Activated T-cell treated with anti-CD3 and anti-CD28 coated beads, Interleukin-2, amount 50 U/mL, for 72 hours (primary cell): ENCODE measurements around the gene CD46. TPM values are rescaled to one million over a fixed set of nuclear protein-coding genes. Genes with fewer than 3 reads are reported as not detected.

Source experiments
- ATAC-seq, 2 donors: fragments of 150-1000 bp; cut with Tn5 transposase; replicated peaks in 1 of 2; 2 replicates each; pipeline ENCODE4 v1.10.0; 2021; ENCODE audit warnings: moderate library complexity in 2 of 2, mild to moderate bottlenecking in 1 of 2
- DNase-seq, 2 donors: peaks; one replicate each; pipeline ENCODE4 v3.0.0; 2021 to 2022; ENCODE audit warnings: mixed read lengths in 1 of 2
- H3K27ac Mint-ChIP-seq: one replicate; pipeline ENCODE4 v1.8.0; 2022; ENCODE audit warnings: mild to moderate bottlenecking, moderate library complexity, mixed read lengths
- H3K27me3 Mint-ChIP-seq: one replicate; pipeline ENCODE4 v1.8.0; 2022; ENCODE audit warnings: low read depth, mixed read lengths
- H3K36me3 Mint-ChIP-seq, 2 donors: one replicate each; pipeline ENCODE4 v1.8.0; 2022; ENCODE audit warnings: mixed read lengths in 2 of 2, mild to moderate bottlenecking in 1 of 2; ENCODE audit not compliant: insufficient read depth in 2 of 2
- H3K4me1 Mint-ChIP-seq: one replicate; pipeline ENCODE4 v1.8.0; 2022; ENCODE audit warnings: low read depth, mixed read lengths
- H3K4me3 Mint-ChIP-seq, 2 donors: one replicate each; pipeline ENCODE4 v1.8.0; 2022; ENCODE audit warnings: mild to moderate bottlenecking in 2 of 2, mixed read lengths in 2 of 2, moderate library complexity in 2 of 2
- H3K9me3 Mint-ChIP-seq, 2 donors: one replicate each; pipeline ENCODE4 v1.8.0; 2022; ENCODE audit warnings: mixed read lengths in 2 of 2
- total RNA-seq, 2 donors: library from RNA; stranded (reverse); gene quantifications; one replicate each; pipeline ENCODE4 v1.2.3, GENCODE V29; 2022

CD46 gene
- total RNA-seq, 2 donors from 2014 or later, result 108 to 120 TPM

DNA sequence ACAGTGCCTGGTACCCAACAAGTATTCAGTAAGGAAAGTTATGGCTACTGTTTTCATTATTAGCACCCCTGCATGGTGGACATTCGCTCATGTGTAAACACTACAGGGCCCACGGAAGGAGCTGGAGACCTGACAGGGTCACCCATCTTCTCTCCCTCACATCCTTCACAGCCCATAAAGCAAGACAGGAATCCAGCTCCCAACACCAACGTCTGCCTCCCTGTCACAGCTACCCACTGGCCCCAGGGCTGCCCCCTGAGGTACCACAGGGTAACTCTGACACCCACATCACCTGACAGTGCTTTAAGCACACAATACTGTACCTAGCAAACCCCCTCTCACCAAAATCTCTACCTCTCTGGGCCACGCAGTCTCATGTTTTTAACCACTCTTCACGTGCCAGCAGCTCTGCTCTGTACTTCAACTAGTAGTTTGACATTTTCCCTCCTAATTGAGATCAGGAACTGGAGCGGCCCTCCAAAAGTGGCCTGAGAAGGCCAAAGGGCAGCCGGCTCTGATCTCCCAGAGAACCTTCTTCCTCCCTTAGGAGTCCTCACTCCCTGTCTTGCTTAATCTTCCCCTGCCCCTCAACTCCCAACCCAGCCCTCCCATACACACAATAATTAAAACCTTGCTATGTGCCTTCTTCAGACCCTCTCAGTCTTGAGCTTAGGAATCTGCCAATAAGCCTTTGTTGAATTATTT, 82.3 kb downstream of the CD46 start:
- H3K4me1 Mint-ChIP-seq, result peaks cover 96% of the 10 kb centered on the region
- H3K36me3 Mint-ChIP-seq, result peaks cover 9 to 16% of the 10 kb centered on the region in 2 donors
- no peak overlapping the region for H3K4me3 Mint-ChIP-seq
- peak overlapping the region; percentile 25 for H3K27ac Mint-ChIP-seq
- ATAC-seq, result no peak
- DNase-seq, result no peak
- H3K27me3 Mint-ChIP-seq, result no peaks in the 10 kb centered on the region
- no peaks in the 10 kb centered on the region for H3K9me3 Mint-ChIP-seq

GRCh38 chr1:207835958-207836357, 84.1 kb downstream of the CD46 start:
- Mint-ChIP-seq H3K27ac (peak overlapping the region; percentile 24), H3K27me3 (no peaks in the 10 kb centered on the region), H3K9me3 (no peaks in the 10 kb centered on the region), H3K4me3 (no peak overlapping the region), H3K4me1 (peaks cover 90% of the 10 kb centered on the region), H3K36me3 (peaks cover 7 to 14% of the 10 kb centered on the region in 2 donors)
- DNase-seq, result no peak
- no peak for ATAC-seq

DNA sequence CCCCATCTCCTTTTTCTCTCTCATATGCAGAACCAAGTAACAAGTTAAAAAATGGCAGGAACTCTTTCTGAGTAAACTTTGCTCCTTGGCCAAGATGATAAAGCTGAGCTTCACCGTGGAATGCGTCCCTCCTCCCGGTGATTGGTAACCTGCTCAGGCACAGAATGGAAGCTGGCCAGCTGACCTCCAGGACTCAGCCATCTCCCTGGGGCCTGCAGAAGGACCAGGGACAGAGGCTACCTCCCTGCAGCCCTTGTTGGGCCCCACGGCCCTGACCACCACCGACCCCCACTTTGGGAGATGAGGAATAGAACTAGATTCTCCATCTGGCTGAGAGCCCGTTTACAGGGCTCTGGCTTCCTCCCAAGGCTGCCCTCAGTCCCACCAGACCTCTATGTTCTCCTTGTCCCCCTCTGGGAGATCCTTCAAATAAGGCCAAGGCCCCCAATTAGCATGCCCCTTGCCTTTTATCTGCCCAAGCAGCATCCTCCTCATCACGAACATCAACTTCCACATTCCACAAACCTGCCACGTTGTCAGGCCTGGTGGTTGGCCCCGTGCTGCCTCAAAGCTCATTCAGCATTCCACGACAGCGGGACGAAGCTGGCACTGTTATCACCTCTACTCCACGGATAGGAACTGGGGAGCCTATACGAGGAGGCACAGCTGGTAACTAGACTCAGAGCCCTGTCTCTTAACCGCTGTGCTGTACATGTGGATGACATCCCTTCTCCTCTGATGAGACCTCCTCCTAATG, 84.9 kb downstream of the CD46 start:
- Mint-ChIP-seq H3K36me3 (peaks cover 7 to 14% of the 10 kb centered on the region in 2 donors), H3K4me1 (peaks cover 84% of the 10 kb centered on the region), H3K4me3 (no peak overlapping the region), H3K9me3 (no peaks in the 10 kb centered on the region), H3K27me3 (no peaks in the 10 kb centered on the region), H3K27ac (peak overlapping the region; percentile 4)
- ATAC-seq (no peak), DNase-seq (no peak)

DNA sequence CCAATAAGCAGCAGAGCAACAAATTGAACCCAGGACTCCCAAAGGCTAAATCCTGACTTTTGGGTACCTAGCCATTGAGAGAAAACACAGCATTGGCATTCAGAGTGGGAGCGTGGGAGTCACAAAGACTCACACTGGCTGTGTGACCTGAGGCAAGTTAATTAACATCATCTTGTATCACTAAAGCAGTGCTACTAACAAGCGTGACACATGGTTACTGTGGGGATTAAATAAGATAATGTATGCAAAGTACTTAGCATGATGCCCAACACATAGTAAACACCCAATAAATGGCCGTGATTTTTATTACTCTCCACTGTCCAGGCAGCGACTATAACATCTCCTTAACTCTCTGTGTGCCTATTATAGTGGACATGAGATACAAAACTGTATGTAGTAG, 85.8 kb downstream of the CD46 start:
- Mint-ChIP-seq H3K9me3 (no peaks in the 10 kb centered on the region), H3K4me1 (peaks cover 75% of the 10 kb centered on the region), H3K4me3 (no peak overlapping the region), H3K36me3 (peaks cover 7 to 14% of the 10 kb centered on the region in 2 donors), H3K27ac (peak overlapping the region; percentile 24), H3K27me3 (no peaks in the 10 kb centered on the region)
- DNase-seq (no peak), ATAC-seq (no peak)

GRCh38 chr1:207838156-207839082, 86.6 kb downstream of the CD46 start:
- H3K4me3 Mint-ChIP-seq, result no peak overlapping the region
- DNase-seq (no peak), ATAC-seq (peak; percentile 25 to 43)
- H3K27me3 Mint-ChIP-seq, result no peaks in the 10 kb centered on the region
- no peaks in the 10 kb centered on the region for H3K9me3 Mint-ChIP-seq
- H3K27ac Mint-ChIP-seq, result peak overlapping the region; percentile 24
- peaks cover 69% of the 10 kb centered on the region for H3K4me1 Mint-ChIP-seq
- H3K36me3 Mint-ChIP-seq, result peaks cover 7 to 14% of the 10 kb centered on the region in 2 donors

- Mint-ChIP-seq H3K9me3 (no peaks in the 10 kb centered on the region), H3K36me3 (peaks cover 7 to 18% of the 10 kb centered on the region in 2 donors), H3K27me3 (no peaks in the 10 kb centered on the region), H3K27ac (no peak overlapping the region), H3K4me1 (peaks cover 69% of the 10 kb centered on the region), H3K4me3 (no peak overlapping the region)
- ATAC-seq (peak; percentile 51 to 57), DNase-seq (no peak)
These were observed 87.2 kb downstream of the CD46 start for GRCh38 chr1:207839083-207839413.

DNA sequence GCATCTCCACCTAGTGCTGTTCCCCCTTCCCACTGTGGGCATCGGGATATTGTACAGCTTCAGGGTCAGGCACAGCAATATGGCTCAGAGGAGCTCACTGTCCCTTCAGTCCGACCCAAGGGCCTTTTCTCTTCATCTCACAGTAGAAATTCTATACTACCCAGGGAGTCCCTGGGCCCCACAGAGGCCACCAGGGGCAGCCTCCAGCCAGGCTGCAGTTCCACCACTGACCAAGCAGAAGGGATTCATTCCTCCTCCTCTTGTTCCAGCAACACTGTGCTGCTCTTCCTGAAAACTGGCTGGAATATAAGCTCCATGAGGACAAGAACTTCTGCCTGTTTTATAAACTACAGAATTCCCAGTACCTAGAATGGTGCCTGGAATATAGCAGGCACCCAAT, 88.5 kb downstream of the CD46 start:
- Mint-ChIP-seq H3K9me3 (no peaks in the 10 kb centered on the region), H3K4me3 (no peak overlapping the region), H3K27ac (no peak overlapping the region), H3K27me3 (no peaks in the 10 kb centered on the region), H3K36me3 (peaks cover 7 to 14% of the 10 kb centered on the region in 2 donors), H3K4me1 (peaks cover 68% of the 10 kb centered on the region)
- DNase-seq (no peak), ATAC-seq (no peak)

DNA sequence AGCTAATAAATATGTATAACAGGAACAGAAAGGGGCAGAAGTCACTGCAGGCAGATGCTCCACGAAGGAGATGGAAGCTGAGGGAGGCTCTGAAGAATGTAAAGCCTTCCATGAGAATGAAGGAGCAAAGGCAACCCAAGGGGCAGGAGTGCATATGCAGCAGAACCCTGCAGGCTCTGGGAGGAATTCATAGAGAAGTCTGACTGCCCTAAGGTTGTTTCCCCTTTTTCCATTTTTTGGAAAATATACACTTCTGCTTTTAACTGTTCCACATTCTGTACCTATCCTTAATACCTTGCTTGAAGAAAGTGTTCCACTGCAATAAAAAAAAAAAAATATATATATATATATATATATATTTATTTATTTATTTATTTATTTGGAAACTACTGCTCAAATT, 89.4 kb downstream of the CD46 start:
- H3K4me1 Mint-ChIP-seq, result peaks cover 61% of the 10 kb centered on the region
- peaks cover 6 to 14% of the 10 kb centered on the region in 2 donors for H3K36me3 Mint-ChIP-seq

GRCh38 chr1:207841901-207842300, 90.0 kb downstream of the CD46 start:
- no peak for DNase-seq
- Mint-ChIP-seq H3K36me3 (peaks cover 7 to 13% of the 10 kb centered on the region in 2 donors), H3K27me3 (no peaks in the 10 kb centered on the region), H3K4me1 (peaks cover 56% of the 10 kb centered on the region), H3K27ac (no peak overlapping the region), H3K9me3 (no peaks in the 10 kb centered on the region), H3K4me3 (no peak overlapping the region)
- no peak for ATAC-seq

More for the DNA sequence above, 89.4 kb downstream of the CD46 start:
- Mint-ChIP-seq H3K27me3 (no peaks in the 10 kb centered on the region), H3K9me3 (no peaks in the 10 kb centered on the region), H3K4me3 (no peak overlapping the region), H3K27ac (peak overlapping the region; percentile 39)
- no peak for ATAC-seq
- no peak for DNase-seq

GRCh38 chr1:207842506-207842905, 90.7 kb downstream of the CD46 start:
- Mint-ChIP-seq H3K9me3 (no peaks in the 10 kb centered on the region), H3K27ac (no peak overlapping the region), H3K4me1 (peaks cover 56% of the 10 kb centered on the region), H3K36me3 (peaks cover 7 to 11% of the 10 kb centered on the region in 2 donors), H3K27me3 (no peaks in the 10 kb centered on the region), H3K4me3 (no peak overlapping the region)
- ATAC-seq (no peak), DNase-seq (no peak)

DNA sequence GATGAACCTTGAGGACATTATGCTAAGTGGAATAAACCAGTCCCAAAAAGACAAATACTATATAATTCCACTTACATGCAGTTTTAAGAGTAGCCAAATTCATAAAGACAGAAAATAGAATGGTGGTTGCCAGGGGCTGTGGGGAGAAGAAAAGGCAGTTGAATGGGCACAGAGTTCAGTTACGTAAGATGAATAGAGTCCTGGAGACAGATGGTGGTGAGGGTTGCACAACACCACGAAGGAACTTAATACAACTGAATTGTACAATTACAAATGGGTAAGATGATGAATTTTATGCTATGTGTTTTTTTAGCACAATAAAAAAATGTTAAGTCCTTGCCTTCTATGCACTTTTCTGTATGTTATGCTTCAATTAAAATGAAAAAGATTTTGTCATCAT, 92.5 kb downstream of the CD46 start:
- Mint-ChIP-seq H3K27me3 (no peaks in the 10 kb centered on the region), H3K36me3 (peaks cover 1 to 6% of the 10 kb centered on the region in 2 donors), H3K27ac (no peak overlapping the region), H3K9me3 (no peaks in the 10 kb centered on the region), H3K4me3 (no peak overlapping the region), H3K4me1 (peaks cover 56% of the 10 kb centered on the region)
- no peak for ATAC-seq
- no peak for DNase-seq
